IPS-20b (cell line): Measurements from ENCODE around the gene NOS3.
A peak's percentile ranks its signal among the peaks of the same experiment; 100 is the strongest.

Experiments used
- H3K27ac ChIP-seq: one replicate; pipeline ENCODE4 v1.5.1; 2013; ENCODE audit warnings: low read length
- H3K27me3 ChIP-seq: 2 replicates; pipeline ENCODE4 v1.6.1; 2013; ENCODE audit warnings: mild to moderate bottlenecking, low read length, inconsistent platforms; ENCODE audit not compliant: insufficient read depth
- H3K36me3 ChIP-seq: 2 replicates; pipeline ENCODE4 v1.6.1; 2013; ENCODE audit warnings: low read depth, mild to moderate bottlenecking, inconsistent platforms, low read length, moderate library complexity; ENCODE audit not compliant: insufficient read depth
- H3K4me1 ChIP-seq: 2 replicates; pipeline ENCODE4 v1.6.1; 2013; ENCODE audit warnings: mild to moderate bottlenecking, control low read depth, inconsistent platforms, low read length, moderate library complexity; ENCODE audit not compliant: insufficient read depth
- H3K4me3 ChIP-seq: 2 replicates; pipeline ENCODE4 v1.5.1; 2013; ENCODE audit warnings: mild to moderate bottlenecking, low read length, inconsistent platforms
- H3K9ac ChIP-seq: 2 replicates; pipeline ENCODE4 v1.6.1; 2013; ENCODE audit warnings: low read depth, mild to moderate bottlenecking, inconsistent platforms, low read length, moderate library complexity
- H3K9me3 ChIP-seq: 2 replicates; pipeline ENCODE4 v1.6.1; 2013; ENCODE audit warnings: mild to moderate bottlenecking, low read depth, low read length, inconsistent platforms; ENCODE audit not compliant: insufficient read depth

Gene NOS3

GRCh38 chr7:150999497-151000230, 8.8 kb downstream of the NOS3 start:
- H3K27me3 ChIP-seq, result no peaks in the 10 kb centered on the region
- H3K9me3 ChIP-seq, result no peaks in the 10 kb centered on the region
- no peak overlapping the region for H3K27ac ChIP-seq
- no peaks in the 10 kb centered on the region for H3K4me1 ChIP-seq
- H3K4me3 ChIP-seq, result no peak overlapping the region
- no peaks in the 10 kb centered on the region for H3K36me3 ChIP-seq
- no peak overlapping the region for H3K9ac ChIP-seq

GRCh38 chr7:151000897-151001495, 10.2 kb downstream of the NOS3 start:
- Histone ChIP-seq H3K4me3 (no peak overlapping the region), H3K36me3 (no peaks in the 10 kb centered on the region), H3K27me3 (no peaks in the 10 kb centered on the region), H3K4me1 (no peaks in the 10 kb centered on the region), H3K9me3 (no peaks in the 10 kb centered on the region), H3K9ac (no peak overlapping the region), H3K27ac (no peak overlapping the region)

GRCh38 chr7:151001546-151001945, 10.7 kb downstream of the NOS3 start:
- no peak overlapping the region for H3K4me3 ChIP-seq
- no peaks in the 10 kb centered on the region for H3K9me3 ChIP-seq
- H3K36me3 ChIP-seq, result no peaks in the 10 kb centered on the region
- H3K4me1 ChIP-seq, result no peaks in the 10 kb centered on the region
- H3K9ac ChIP-seq, result no peak overlapping the region
- no peaks in the 10 kb centered on the region for H3K27me3 ChIP-seq
- H3K27ac ChIP-seq, result no peak overlapping the region

GRCh38 chr7:151003572-151003971, 12.8 kb downstream of the NOS3 start:
- Histone ChIP-seq H3K27ac (no peak overlapping the region), H3K4me1 (peaks cover 3% of the 10 kb centered on the region; the same call in 1 of the 2 replicates), H3K27me3 (no peaks in the 10 kb centered on the region), H3K9ac (no peak overlapping the region), H3K36me3 (no peaks in the 10 kb centered on the region), H3K4me3 (no peak overlapping the region), H3K9me3 (no peaks in the 10 kb centered on the region)

GRCh38 chr7:151005566-151005965, 14.7 kb downstream of the NOS3 start:
- Histone ChIP-seq H3K36me3 (no peaks in the 10 kb centered on the region), H3K4me3 (no peak overlapping the region), H3K27ac (no peak overlapping the region), H3K27me3 (no peaks in the 10 kb centered on the region), H3K9ac (no peak overlapping the region), H3K9me3 (no peaks in the 10 kb centered on the region), H3K4me1 (peaks cover 13% of the 10 kb centered on the region; the same call in 1 of the 2 replicates)

GRCh38 chr7:151006590-151007300, 15.9 kb downstream of the NOS3 start:
- Histone ChIP-seq H3K4me1 (peaks cover 16% of the 10 kb centered on the region; the same call in 1 of the 2 replicates), H3K27ac (no peak overlapping the region), H3K4me3 (no peak overlapping the region), H3K9ac (no peak overlapping the region), H3K9me3 (no peaks in the 10 kb centered on the region), H3K27me3 (no peaks in the 10 kb centered on the region; the same call in none of the 2 replicates), H3K36me3 (no peaks in the 10 kb centered on the region)

- peaks cover 17% of the 10 kb centered on the region; the same call in 1 of the 2 replicates for H3K4me1 ChIP-seq
- no peaks in the 10 kb centered on the region for H3K9me3 ChIP-seq
- H3K27me3 ChIP-seq, result peaks cover 4% of the 10 kb centered on the region
- no peak overlapping the region for H3K9ac ChIP-seq
- no peak overlapping the region for H3K4me3 ChIP-seq
- H3K27ac ChIP-seq, result no peak overlapping the region
- no peaks in the 10 kb centered on the region for H3K36me3 ChIP-seq
These were observed 16.7 kb downstream of the NOS3 start for GRCh38 chr7:151007469-151007898.

GRCh38 chr7:151008143-151008510, 17.3 kb downstream of the NOS3 start:
- Histone ChIP-seq H3K4me3 (peak overlapping the region; percentile 11; the same call in 1 of the 2 replicates), H3K27ac (no peak overlapping the region), H3K9me3 (no peaks in the 10 kb centered on the region), H3K9ac (no peak overlapping the region), H3K36me3 (no peaks in the 10 kb centered on the region), H3K4me1 (peaks cover 19% of the 10 kb centered on the region; the same call in 1 of the 2 replicates), H3K27me3 (peaks cover 10% of the 10 kb centered on the region)

GRCh38 chr7:151008511-151009323, 17.9 kb downstream of the NOS3 start:
- H3K9ac ChIP-seq, result no peak overlapping the region
- H3K27ac ChIP-seq, result no peak overlapping the region
- peaks cover 19% of the 10 kb centered on the region; the same call in 1 of the 2 replicates for H3K4me1 ChIP-seq
- peak overlapping the region; percentile 11; the same call in 1 of the 2 replicates for H3K4me3 ChIP-seq
- no peaks in the 10 kb centered on the region for H3K36me3 ChIP-seq
- H3K9me3 ChIP-seq, result no peaks in the 10 kb centered on the region
- H3K27me3 ChIP-seq, result peaks cover 12% of the 10 kb centered on the region

GRCh38 chr7:151009327-151010036, 18.7 kb downstream of the NOS3 start:
- no peak overlapping the region for H3K4me3 ChIP-seq
- no peak overlapping the region; the same call in 1 of the 2 replicates for H3K9ac ChIP-seq

GRCh38 chr7:151010037-151010306, 19.2 kb downstream of the NOS3 start:
- 0 out of 2 replicates have a peak overlapping the region, but pooled peaks have one; percentile 27 for H3K4me3 ChIP-seq
- no peaks in the 10 kb centered on the region for H3K9me3 ChIP-seq
- H3K27ac ChIP-seq, result no peak overlapping the region
- H3K27me3 ChIP-seq, result peaks cover 12% of the 10 kb centered on the region
- H3K4me1 ChIP-seq, result peaks cover 19% of the 10 kb centered on the region; the same call in 1 of the 2 replicates
- no peaks in the 10 kb centered on the region for H3K36me3 ChIP-seq
- H3K9ac ChIP-seq, result peak overlapping the region; percentile 3; the same call in 1 of the 2 replicates

More at GRCh38 chr7:151009327-151010036, 18.7 kb downstream of the NOS3 start:
- Histone ChIP-seq H3K9me3 (no peaks in the 10 kb centered on the region), H3K4me1 (peaks cover 19% of the 10 kb centered on the region; the same call in 1 of the 2 replicates), H3K27ac (no peak overlapping the region), H3K27me3 (peaks cover 12% of the 10 kb centered on the region), H3K36me3 (no peaks in the 10 kb centered on the region)
